Measurements from ENCODE around the gene KLHL8.
A peak's percentile ranks its signal among the peaks of the same experiment; 100 is the strongest.
"Not testable (repeated sequence)": the region's sequence is repeated elsewhere in the genome, so short reads cannot be mapped to it uniquely, and the experiment has no call there.

Gene KLHL8

DNA sequence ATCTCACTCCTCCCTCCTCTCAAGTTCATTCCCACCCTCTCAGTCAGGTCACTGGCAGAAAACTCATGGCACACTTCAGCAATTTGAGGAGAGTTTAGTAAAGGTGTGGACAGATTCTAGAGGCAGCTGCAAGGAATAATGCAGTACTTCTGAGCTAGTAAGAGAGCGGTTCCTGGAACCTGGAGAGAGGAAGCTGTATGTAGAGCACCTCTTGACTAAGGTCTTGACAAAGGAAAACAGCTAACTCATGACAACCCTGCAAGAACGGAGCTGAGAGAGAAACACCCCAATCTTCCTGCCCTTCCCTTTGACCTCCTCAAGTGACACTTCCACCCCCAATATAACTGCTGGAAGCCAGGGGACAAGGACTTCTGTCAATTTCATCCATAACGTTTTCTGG is 9.6 kb upstream of the KLHL8 start:
- TF ChIP-seq, protein P1, sequence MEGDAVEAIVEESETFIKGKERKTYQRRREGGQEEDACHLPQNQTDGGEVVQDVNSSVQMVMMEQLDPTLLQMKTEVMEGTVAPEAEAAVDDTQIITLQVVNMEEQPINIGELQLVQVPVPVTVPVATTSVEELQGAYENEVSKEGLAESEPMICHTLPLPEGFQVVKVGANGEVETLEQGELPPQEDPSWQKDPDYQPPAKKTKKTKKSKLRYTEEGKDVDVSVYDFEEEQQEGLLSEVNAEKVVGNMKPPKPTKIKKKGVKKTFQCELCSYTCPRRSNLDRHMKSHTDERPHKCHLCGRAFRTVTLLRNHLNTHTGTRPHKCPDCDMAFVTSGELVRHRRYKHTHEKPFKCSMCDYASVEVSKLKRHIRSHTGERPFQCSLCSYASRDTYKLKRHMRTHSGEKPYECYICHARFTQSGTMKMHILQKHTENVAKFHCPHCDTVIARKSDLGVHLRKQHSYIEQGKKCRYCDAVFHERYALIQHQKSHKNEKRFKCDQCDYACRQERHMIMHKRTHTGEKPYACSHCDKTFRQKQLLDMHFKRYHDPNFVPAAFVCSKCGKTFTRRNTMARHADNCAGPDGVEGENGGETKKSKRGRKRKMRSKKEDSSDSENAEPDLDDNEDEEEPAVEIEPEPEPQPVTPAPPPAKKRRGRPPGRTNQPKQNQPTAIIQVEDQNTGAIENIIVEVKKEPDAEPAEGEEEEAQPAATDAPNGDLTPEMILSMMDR (IDR thresholded peaks at IDR 0.05; ENCODE audit: insufficient read depth, missing control alignments) = no peak
- FAIRE-seq = no peak

DNA sequence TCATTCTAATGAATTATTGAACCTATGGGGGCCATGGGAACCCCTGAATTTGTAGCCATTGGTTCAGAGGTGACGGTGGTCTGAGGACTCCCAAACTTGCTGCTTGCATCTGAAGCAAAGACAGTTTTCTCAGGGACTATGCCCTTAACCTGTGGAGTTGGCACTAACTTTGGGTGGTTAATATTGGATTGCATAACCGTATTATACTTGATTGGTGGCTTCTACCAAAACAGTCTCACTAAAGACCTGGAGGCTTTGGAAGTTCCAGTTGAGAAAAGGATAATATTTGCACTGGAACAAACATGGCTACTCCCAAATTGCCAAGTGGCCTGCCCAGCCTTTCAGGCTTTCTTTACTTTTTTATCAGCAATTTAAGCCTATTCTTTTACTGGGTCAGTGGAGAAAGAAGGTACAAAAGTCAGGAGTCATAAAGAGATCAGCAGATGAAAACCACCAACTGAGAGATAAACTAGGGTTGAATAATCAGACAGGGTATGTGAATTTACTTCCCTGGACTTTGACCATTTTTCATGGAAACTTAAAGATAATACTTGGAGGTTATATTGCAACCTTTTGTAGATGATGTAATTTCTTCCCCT is 7.9 kb upstream of the KLHL8 start:
- FAIRE-seq (peak; percentile 61), DNase-seq (ENCODE audit: insufficient read length, low spot score) (no peak)
- TF ChIP-seq, protein P1 (IDR thresholded peaks at IDR 0.05; ENCODE audit: insufficient read depth, missing control alignments) = no peak

More for the DNA sequence above, 9.6 kb upstream of the KLHL8 start:
- no peak for DNase-seq (ENCODE audit: insufficient read length, low spot score)

- TF ChIP-seq, protein P1 (IDR thresholded peaks at IDR 0.05; ENCODE audit: insufficient read depth, missing control alignments) = no peak
- FAIRE-seq = no peak
- no peak for DNase-seq (ENCODE audit: insufficient read length, low spot score)
Measured at GRCh38 chr4:87227751-87228151, 7.3 kb upstream of the KLHL8 start.

DNA sequence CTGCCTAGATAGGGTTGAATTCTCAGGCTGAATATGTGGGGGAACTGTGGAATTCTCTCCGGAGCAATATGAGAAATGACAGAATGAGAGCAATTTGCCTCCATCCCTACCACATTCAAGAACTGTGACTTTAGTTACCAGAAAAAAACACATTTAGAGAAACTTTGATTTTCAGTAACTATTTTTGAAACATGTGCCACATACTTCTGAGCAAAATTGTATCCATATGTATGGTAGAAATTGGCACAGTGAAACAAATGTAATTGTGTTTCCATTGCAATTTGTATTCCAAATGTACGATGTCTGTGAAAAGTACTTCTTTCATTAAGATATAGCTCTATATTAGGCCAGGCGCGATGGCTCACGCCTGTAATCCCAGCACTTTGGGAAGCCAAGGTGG is 5.5 kb upstream of the KLHL8 start:
- no peak for FAIRE-seq
- TF ChIP-seq, protein P1 (IDR thresholded peaks at IDR 0.05; ENCODE audit: insufficient read depth, missing control alignments) = no peak
- no peak for DNase-seq (ENCODE audit: insufficient read length, low spot score)

GRCh38 chr4:87224141-87224923 is 3.9 kb upstream of the KLHL8 start:
- no peak for FAIRE-seq

DNA sequence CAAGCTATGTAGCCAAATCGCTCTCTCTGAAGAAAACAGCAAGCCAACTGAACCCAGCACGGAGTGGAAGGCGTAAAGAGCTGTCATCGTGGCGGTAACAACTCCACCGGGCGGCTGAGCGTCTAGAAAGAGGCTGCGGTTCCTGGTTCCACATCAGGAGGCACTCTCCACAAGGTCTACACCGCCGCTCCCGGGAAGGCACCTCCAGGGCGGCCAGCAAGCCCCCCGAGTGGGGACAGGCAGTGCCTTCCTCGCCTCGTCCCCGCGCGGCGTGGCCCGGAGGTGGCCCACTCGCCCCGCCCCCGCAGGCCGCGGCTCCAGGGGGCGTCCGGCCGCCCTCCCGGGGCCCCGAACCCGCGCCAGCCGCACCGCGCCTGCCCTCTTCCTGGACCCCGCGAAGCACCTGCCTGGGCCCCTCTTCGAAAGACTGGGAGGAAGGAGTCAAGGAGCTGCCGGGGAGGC is 755 bp downstream of the KLHL8 start:
- DNase-seq (ENCODE audit: insufficient read length, low spot score) = no peak
- FAIRE-seq = no peak
- TF ChIP-seq, protein P1 (IDR thresholded peaks at IDR 0.05; ENCODE audit: insufficient read depth, missing control alignments) = no peak

More at GRCh38 chr4:87224141-87224923, 3.9 kb upstream of the KLHL8 start:
- no peak for DNase-seq (ENCODE audit: insufficient read length, low spot score)
- TF ChIP-seq, protein P1 (IDR thresholded peaks at IDR 0.05; ENCODE audit: insufficient read depth, missing control alignments) = no peak

DNA sequence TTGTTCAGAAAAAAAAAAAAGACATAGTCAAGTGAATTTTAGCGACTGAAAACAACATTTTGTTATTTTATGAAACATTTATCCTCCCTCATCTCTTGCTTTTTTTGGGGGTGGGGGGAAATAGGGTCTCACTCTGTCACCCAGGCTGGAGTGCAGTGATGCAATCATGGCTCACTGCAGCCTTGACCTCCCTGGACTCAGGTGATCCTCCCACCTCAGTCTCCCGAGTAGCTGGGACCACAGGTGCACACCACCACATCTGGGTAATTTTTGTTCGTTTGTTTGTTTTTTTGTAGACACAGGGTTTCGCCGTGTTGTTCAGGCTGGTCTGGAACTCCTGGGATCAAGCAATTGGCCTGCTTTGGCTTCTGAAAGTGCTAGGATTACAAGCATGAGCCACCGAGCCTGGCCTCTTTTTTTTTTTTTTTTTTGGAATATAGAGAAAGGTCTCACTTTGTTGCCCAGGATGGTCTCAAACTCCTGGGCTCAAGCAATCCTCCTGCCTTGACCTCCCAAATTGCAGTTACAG is 3.1 kb downstream of the KLHL8 start:
- DNase-seq (ENCODE audit: insufficient read length, low spot score); FAIRE-seq: not testable (repeated sequence)
